ENCODE data around the gene EPSTI1. TPM values are rescaled to one million over a fixed set of nuclear protein-coding genes. Genes with fewer than 3 reads are reported as not detected.

EPSTI1 gene
- total RNA-seq, 3 donors from 2014 or later (not counting 1 experiment from before 2014, with no cell fraction given), result 23.4 to 57.4 (median 34.4) TPM

- TF ChIP-seq CTCF (IDR thresholded peaks at IDR 0.05), result no peak
- Mint-ChIP-seq H3K27ac (no peak overlapping the region), H3K9me3 (peaks cover 0 to under 1% of the 10 kb centered on the region in 2 donors), H3K36me3 (no peaks in the 10 kb centered on the region), H3K4me1 (no peaks in the 10 kb centered on the region), H3K4me3 (no peak overlapping the region), H3K27me3 (ENCODE audit: low read depth in 2 of 2) (peaks cover 3 to 20% of the 10 kb centered on the region in 2 donors)
- intact Hi-C loops (cut with micrococcal nuclease), result no loop called here
- H3K4me1 ChIP-seq (ENCODE audit: control insufficient read depth, insufficient read depth, low read length), result no peaks in the 10 kb centered on the region
- ATAC-seq (no peak), DNase-seq (no peak)
- no peaks in the 10 kb centered on the region for H3K27me3 ChIP-seq (ENCODE audit: control insufficient read depth, insufficient read depth, low read length)
- no peaks in the 10 kb centered on the region for H3K36me3 ChIP-seq (ENCODE audit: control insufficient read depth, insufficient read depth, low read length)
- H3K27ac ChIP-seq (ENCODE audit: low read length), result no peak overlapping the region
- 90% methylated on average over 7 of the region's 7 CpGs for WGBS (ENCODE audit: insufficient coverage)
- H3K4me3 ChIP-seq (ENCODE audit: low read length), result no peak overlapping the region
- H3K9me3 ChIP-seq (ENCODE audit: control insufficient read depth, insufficient read depth, low read length), result no peaks in the 10 kb centered on the region
Observed at GRCh38 chr13:42855410-42855809, 136.6 kb downstream of the EPSTI1 start.

- ATAC-seq (no peak), DNase-seq (no peak)
- Mint-ChIP-seq H3K9me3 (peaks cover 0 to 2% of the 10 kb centered on the region in 2 donors), H3K36me3 (no peaks in the 10 kb centered on the region), H3K27ac (no peak overlapping the region), H3K27me3 (ENCODE audit: low read depth in 2 of 2) (peaks cover 3 to 31% of the 10 kb centered on the region in 2 donors), H3K4me1 (no peaks in the 10 kb centered on the region), H3K4me3 (no peak overlapping the region)
- WGBS (ENCODE audit: insufficient coverage), result 100% methylated on average over 1 of the region's 3 CpGs
- Histone ChIP-seq H3K27me3 (ENCODE audit: control insufficient read depth, insufficient read depth, low read length) (no peaks in the 10 kb centered on the region), H3K9me3 (ENCODE audit: control insufficient read depth, insufficient read depth, low read length) (no peaks in the 10 kb centered on the region), H3K4me3 (ENCODE audit: low read length) (no peak overlapping the region), H3K36me3 (ENCODE audit: control insufficient read depth, insufficient read depth, low read length) (no peaks in the 10 kb centered on the region), H3K27ac (ENCODE audit: low read length) (no peak overlapping the region), H3K4me1 (ENCODE audit: control insufficient read depth, insufficient read depth, low read length) (no peaks in the 10 kb centered on the region)
- intact Hi-C loops (cut with micrococcal nuclease), result no loop called here
- TF ChIP-seq CTCF (IDR thresholded peaks at IDR 0.05), result no peak
Observed at GRCh38 chr13:42852136-42852535, 139.9 kb downstream of the EPSTI1 start.

GRCh38 chr13:42849200-42849599, 142.8 kb downstream of the EPSTI1 start:
- no peaks in the 10 kb centered on the region for H3K4me1 Mint-ChIP-seq
- H3K27me3 ChIP-seq (ENCODE audit: control insufficient read depth, insufficient read depth, low read length), result no peaks in the 10 kb centered on the region
- ATAC-seq (no peak), DNase-seq (no peak)
- intact Hi-C loops (cut with micrococcal nuclease), result no loop called here
- H3K27me3 Mint-ChIP-seq (ENCODE audit: low read depth in 2 of 2), result peaks cover under 1 to 43% of the 10 kb centered on the region in 2 donors
- WGBS (ENCODE audit: insufficient coverage), result no CpG with 5 or more reads among the region's 2 CpGs
- no peaks in the 10 kb centered on the region for H3K36me3 Mint-ChIP-seq
- no peak overlapping the region for H3K4me3 Mint-ChIP-seq
- H3K27ac Mint-ChIP-seq, result no peak overlapping the region
- no peaks in the 10 kb centered on the region for H3K4me1 ChIP-seq (ENCODE audit: control insufficient read depth, insufficient read depth, low read length)
- no peak for TF ChIP-seq CTCF (IDR thresholded peaks at IDR 0.05)
- H3K27ac ChIP-seq (ENCODE audit: low read length), result no peak overlapping the region
- peaks cover 0 to 2% of the 10 kb centered on the region in 2 donors for H3K9me3 Mint-ChIP-seq
- H3K4me3 ChIP-seq (ENCODE audit: low read length), result no peak overlapping the region
- no peaks in the 10 kb centered on the region for H3K36me3 ChIP-seq (ENCODE audit: control insufficient read depth, insufficient read depth, low read length)
- H3K9me3 ChIP-seq (ENCODE audit: control insufficient read depth, insufficient read depth, low read length), result no peaks in the 10 kb centered on the region

All from natural killer cell (primary cell).